ENCODE measurements around the gene MYO10.

DNA sequence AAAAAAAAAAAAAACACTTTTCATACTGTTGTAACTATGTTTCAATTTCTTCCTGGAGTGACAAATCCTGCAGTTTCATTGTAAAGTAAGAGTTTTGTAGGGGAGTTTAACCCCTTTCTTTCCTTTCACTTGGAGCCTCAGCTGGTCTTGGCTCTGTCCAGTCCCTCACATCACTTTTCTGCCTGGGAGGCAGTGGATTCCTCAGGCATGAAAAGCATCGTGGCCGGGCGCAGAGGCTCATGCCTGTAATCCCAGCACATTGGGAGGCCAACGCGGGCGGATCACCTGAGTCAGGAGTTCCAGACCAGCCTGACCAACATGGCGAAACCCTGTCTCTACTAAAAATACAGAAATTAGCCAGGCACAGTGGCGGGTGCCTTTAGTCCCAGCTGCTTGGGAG, 45.6 kb upstream of the MYO10 start:
- TF ChIP-seq, protein P1, sequence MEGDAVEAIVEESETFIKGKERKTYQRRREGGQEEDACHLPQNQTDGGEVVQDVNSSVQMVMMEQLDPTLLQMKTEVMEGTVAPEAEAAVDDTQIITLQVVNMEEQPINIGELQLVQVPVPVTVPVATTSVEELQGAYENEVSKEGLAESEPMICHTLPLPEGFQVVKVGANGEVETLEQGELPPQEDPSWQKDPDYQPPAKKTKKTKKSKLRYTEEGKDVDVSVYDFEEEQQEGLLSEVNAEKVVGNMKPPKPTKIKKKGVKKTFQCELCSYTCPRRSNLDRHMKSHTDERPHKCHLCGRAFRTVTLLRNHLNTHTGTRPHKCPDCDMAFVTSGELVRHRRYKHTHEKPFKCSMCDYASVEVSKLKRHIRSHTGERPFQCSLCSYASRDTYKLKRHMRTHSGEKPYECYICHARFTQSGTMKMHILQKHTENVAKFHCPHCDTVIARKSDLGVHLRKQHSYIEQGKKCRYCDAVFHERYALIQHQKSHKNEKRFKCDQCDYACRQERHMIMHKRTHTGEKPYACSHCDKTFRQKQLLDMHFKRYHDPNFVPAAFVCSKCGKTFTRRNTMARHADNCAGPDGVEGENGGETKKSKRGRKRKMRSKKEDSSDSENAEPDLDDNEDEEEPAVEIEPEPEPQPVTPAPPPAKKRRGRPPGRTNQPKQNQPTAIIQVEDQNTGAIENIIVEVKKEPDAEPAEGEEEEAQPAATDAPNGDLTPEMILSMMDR (IDR thresholded peaks at IDR 0.05), result no peak
- TF ChIP-seq POLR2A (IDR thresholded peaks at IDR 0.05), result no peak
- no peak for TF ChIP-seq EP300 (IDR thresholded peaks at IDR 0.05)

Data from tibial nerve (tissue), 4 donors.